NCI-H2171 treated with DMSO at 0.1 percent for 48 hours (cell line): ENCODE results near the gene FOXI1.
A peak's percentile ranks its signal among the peaks of the same experiment; 100 is the strongest.
"Not testable (repeated sequence)": the region's sequence is repeated elsewhere in the genome, so short reads cannot be mapped to it uniquely, and the experiment has no call there.

ENCODE experiments used
- DNase-seq: peaks from one replicate; lab custom pipeline; 2025; lab: John Stamatoyannopoulos, UW

Gene FOXI1

DNA sequence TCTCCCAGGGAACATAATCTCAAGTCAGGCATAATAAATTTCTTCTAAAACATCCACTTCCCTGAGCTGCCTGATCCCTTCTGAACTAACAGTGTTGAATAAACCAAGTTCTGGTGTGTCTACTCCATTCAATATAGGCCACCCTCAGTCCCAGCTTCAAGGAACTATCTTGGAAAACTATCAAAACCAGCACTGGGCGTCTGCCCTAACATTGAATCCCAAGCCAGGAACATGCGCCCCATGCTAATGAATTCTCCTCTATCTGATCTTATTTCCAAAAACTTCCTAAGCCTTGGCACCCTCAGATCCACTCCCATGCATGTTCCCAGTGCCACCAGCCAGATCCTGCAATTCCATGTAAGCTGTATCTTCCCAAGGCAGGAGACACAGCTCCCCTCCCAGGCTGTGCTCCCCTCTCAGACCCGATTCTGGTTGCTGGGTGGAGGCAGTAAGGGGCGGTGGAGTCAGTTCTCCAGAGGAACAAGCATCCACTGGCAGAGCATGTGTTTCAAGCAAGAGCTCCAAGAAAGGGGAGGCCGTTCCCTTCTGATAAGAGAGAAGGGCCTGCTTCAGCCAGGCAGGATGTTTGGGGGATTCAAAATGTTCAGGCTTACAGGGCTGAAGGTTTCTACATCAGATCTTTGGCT, 13.1 kb upstream of the FOXI1 start:
- no peak for DNase-seq

DNA sequence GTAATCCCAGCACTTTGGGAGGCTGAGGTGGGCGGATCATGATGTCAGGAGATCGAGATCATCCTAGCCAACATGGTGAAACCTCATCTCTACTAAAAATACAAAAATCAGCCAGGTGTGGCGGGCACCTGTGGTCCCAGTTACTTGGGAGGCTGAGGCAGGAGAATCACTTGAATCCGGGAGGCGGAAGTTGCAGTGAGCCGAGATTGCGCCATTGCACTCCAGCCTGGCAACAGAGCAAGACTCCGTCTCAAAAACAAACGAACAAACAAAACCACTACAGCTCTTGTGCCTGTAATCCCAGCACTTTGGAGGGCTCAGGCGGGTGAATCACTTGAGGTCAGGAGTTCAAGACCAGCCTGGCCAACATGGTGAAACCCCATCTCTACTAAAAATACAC, 11.4 kb upstream of the FOXI1 start:
- not testable (repeated sequence) for DNase-seq

GRCh38 chr5:170095646-170096045, 10.1 kb upstream of the FOXI1 start:
- DNase-seq, result no peak

- DNase-seq, result no peak
Measured at GRCh38 chr5:170097934-170098333, 7.8 kb upstream of the FOXI1 start.

DNA sequence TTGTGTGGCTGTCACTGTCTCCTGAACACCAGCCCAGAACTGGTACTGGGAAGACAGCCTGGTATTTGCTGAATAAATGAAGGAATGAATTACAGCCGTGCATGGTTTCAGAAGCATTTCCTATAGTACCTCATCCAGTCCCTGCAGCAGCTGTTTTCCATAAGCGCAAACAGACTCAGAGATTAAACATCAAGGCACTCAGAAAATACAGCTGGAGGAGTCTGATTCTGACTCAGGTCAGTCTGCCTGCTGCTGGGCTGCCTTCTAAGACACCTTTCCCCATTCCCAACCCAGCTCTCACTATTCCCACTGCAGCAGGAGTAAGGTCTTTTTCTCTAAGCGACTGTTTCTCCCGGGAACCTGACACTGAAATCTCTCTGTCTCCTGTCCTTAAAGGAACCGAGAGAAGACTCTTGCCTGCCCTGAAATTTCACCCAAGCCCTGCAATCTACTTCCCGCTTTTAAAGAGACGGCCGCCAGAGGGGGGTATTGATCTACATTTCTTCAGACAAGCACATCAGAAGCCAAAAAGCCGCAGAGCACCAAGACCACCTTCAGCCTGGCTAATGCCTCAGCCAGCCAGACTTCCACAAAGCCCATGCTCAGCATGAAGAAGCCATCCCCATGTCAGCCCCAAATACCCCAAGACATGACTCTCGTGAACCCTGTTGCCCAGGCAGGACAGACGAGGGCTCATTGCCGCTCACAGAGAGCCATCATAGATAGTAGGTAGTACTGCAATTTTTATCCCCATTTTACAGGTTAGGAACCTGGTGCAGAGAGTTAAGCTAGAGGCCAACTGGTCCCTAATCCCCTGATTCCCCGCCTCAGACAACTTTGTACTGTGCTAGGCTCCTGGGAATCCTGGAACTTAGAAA, 5.4 kb upstream of the FOXI1 start:
- peak; percentile 75 for DNase-seq

- no peak for DNase-seq
Measured at GRCh38 chr5:170103447-170103846, 2.2 kb upstream of the FOXI1 start.

DNA sequence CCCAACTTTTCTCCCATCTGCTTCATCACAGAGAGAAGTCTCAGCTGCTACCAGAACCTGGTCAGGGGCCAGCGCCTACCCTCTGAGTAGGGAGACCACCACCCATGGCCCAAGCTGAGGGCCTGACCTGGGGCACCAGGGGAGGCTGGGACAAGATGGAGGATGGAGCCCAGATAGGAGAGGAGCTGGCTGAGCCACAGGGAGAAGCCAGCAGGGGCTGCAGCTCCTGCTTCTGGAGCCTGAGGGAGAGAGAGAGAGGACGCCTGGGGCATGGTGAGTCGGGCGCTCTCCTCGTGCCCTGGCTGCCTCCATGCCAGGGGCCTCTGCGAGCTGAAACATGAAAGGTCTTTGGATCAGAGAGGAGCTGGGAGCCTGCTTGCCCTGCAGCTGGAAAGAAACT, 1.4 kb upstream of the FOXI1 start:
- no peak for DNase-seq

GRCh38 chr5:170104710-170105109, 987 bp upstream of the FOXI1 start:
- no peak for DNase-seq

- no peak for DNase-seq
Measured at GRCh38 chr5:170107674-170108073, 2.0 kb downstream of the FOXI1 start.

DNA sequence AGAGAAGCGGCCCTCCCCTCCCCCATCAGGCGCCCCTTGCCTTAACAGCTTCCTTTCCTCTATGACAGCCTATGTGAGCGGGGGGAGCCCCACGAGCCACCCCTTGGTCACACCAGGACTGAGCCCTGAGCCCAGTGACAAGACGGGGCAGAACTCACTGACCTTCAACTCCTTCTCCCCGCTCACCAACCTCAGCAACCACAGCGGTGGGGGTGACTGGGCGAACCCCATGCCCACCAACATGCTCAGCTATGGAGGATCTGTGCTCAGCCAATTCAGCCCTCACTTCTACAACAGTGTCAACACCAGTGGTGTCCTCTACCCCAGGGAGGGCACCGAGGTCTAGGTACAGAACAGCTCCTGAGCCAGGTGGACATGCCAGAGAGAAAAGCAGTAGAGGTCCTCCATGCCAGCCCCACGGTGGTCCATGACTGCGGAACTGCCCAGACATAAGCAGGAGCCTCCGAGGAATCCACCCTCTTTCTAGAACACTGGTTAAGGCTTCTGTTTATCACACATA, 2.6 kb downstream of the FOXI1 start:
- DNase-seq, result no peak

- DNase-seq, result no peak
Measured at GRCh38 chr5:170109059-170110031, 3.6 kb downstream of the FOXI1 start.

- DNase-seq, result no peak
Measured at GRCh38 chr5:170110403-170111087, 4.8 kb downstream of the FOXI1 start.

- no peak for DNase-seq
Measured at GRCh38 chr5:170111088-170111785, 5.5 kb downstream of the FOXI1 start.

DNA sequence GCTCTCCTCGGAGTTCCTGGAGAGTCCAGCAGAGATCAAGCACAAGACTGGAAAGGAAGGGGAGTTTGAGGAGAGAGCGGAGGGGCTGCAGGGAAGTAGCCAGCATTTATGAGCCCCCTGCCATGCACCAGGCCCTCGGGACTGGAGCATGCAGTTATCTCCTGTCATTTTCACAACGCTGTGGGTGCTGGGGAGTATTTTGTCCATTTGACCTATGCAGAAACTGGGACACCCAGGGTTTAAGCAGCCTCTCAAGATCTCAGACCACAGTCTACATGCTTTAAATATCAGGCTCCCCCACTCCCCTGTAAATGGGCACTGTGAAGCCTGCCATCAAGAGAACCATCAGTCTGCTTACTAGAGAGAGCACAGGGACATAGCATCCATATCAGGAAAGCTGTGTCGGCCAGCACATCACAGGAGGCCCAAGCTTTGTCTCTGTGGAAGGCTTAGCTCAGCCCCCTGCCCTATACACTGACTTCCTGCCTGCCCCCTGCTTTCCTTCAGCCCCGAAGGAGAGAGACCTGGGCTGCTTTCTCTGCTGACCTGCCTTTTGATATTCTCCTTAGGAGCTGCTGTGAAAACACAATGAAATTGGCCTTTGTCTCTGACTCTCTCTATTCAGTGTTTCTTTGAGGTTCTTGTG, 7.3 kb downstream of the FOXI1 start:
- DNase-seq, result no peak

GRCh38 chr5:170113522-170113900, 7.8 kb downstream of the FOXI1 start:
- no peak for DNase-seq

DNA sequence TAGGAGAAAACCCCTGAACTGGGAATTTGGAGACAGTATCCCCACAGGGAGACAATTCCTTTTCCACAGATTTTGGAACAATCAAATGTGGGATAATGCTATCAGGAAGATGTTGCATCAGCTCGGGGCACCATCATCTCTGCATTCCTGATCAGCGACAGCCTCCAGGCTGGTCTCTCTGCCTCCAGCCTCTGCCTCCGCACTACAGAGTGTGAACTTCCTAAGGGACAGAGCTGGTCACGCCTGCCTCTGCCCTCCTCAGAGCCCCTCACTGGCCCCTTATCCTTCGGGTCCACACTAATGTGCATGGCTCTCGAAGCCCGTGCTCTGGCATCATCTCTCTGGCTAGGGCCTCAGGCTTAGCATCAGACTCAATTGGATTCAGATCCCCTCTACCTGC, 8.6 kb downstream of the FOXI1 start:
- no peak for DNase-seq

DNA sequence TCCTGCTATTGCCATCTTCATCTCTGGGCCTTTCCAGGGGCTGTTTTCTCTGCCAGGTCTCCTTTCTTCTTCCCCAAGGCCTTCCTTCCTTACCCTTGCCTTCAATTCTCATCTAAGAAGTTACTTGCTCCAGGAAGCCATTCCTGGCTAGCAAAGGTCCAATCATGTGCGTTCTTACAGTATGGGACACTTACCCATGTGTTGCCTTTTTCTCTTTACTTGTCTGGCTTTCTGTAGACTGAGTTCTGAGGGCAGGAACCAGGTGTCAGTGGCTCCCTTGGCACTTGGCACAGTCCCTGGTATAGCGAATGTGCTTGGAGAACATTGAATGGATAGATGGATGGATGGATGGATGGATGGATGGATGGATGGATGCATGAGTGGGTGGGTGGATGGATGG, 10.2 kb downstream of the FOXI1 start:
- no peak for DNase-seq

GRCh38 chr5:170117736-170118135, 12.0 kb downstream of the FOXI1 start:
- no peak for DNase-seq

GRCh38 chr5:170120576-170120975, 14.9 kb downstream of the FOXI1 start:
- DNase-seq, result no peak

DNA sequence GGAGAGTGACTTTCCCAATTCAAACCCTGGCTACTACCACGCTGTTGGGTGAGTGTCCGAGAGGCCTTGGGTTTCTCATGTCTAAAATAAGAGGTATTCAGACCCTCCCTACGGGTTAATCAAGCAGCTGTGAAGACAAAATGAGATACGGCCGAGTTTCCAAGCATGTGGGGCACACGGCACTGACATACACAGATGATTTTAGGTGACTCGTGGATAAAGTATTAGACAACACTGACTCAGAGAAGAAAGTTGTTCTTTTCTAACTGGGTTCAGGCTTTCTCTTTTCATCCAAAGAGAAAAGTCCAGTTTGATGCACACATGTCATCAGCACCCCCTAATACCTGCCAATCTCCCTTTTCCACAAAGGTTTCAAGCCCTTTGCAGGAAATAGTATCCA, 15.6 kb downstream of the FOXI1 start:
- DNase-seq, result no peak
